Right ventricle myocardium superior (tissue), 1 donor: ENCODE data around the gene GDF2. TPM values are rescaled to one million over a fixed set of nuclear protein-coding genes. Genes with fewer than 3 reads are reported as not detected.

ENCODE experiments used
- ATAC-seq: fragments of 200-7000 bp; cut with Tn5 transposase; one replicate; pipeline ENCODE4 v1.9.1; 2020; ENCODE audit warnings: mild to moderate bottlenecking; ENCODE audit not compliant: poor library complexity
- DNase-seq: peaks from one replicate; pipeline ENCODE4 v3.0.0-alpha.2; 2020
- intact Hi-C: fragments of 100-400 bp; cut with DNase I; formaldehyde crosslinking; loops from one replicate; pipeline ENCODE4 v1.11.2; 2022
- total RNA-seq: library from RNA; stranded (reverse); fragmentation: NEBNext Ultra II Directional; extraction: Animal tissue kit (Norgen Biotek cat#: 25700); gene quantifications from one replicate; pipeline ENCODE4 v1.2.1, GENCODE V29; 2021
- donor health status: DM: no; HTN: yes; CAD: no; lungs with severe emphysema.

Gene GDF2
- total RNA-seq, 1 donor from 2014 or later = not detected

DNA sequence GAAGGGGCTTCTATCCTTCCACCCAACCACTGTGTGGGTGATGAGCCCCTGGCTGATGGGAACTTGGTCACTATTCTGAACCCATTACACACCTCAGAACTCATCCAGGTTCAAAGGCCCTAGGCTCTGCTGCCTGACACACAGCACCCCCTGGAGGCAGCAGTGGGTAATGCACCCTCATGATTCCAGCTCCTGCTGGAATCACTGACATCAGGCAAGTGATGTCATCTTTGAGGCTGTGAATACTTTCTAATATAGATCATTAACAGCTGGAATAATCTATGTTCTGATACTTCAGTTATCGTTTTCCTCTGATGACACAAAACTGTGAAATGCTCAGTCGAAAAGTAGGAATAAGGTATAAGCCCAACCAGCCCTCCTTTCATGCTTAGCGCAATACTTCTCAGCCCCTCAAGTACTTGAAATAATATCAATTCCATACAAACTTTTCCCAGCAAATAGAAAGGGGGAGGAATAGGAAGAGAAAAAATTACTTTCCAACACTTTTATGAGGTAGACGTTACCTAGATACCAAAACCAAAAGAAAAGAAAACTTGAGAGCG, 18.4 kb downstream of the GDF2 start:
- DNase-seq = peak; percentile 65
- intact Hi-C loops = no loop called here
- ATAC-seq = peak; percentile 63

DNA sequence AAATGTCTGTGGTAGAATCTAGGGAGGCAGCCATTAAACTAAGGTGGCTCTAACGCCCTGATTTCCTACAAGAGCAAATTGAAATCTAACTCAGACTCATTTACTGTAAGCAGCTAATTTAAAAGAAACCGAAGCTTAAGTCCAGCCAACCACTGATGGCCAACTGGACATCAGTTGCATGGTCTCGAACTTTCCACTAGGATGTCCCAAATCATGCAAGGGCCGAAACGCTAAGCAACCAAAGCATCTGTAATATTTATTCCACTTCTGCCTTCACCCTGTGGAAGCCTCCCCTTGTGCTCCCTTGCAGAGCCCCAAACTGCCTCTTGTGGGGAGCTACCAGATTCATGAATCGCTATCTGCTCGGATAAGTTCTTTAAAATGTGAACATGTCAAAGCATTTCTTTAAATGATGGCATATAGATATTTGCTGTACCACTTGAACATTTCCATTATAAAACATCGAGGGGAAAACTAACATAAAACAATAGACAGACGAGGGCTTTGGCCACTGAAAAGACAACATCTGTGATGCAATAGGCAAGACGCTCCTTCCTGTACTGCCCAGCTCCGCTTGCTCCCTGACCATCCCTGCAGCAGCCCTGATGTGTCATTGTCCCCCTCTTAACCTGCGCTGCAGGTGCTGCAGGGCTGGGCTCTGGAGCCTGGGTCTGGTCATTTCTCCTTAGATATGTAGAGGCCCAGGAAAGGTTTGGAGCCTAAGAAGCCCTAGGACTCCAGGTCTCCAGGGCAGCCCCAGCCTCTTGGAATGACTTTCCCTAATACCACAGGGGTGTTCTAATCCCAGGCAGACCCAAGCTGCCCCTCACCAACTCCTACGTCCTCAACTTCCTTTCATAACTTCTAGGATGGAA, 23.0 kb downstream of the GDF2 start:
- DNase-seq (no peak), ATAC-seq (no peak)
- intact Hi-C loops = no loop called here

DNA sequence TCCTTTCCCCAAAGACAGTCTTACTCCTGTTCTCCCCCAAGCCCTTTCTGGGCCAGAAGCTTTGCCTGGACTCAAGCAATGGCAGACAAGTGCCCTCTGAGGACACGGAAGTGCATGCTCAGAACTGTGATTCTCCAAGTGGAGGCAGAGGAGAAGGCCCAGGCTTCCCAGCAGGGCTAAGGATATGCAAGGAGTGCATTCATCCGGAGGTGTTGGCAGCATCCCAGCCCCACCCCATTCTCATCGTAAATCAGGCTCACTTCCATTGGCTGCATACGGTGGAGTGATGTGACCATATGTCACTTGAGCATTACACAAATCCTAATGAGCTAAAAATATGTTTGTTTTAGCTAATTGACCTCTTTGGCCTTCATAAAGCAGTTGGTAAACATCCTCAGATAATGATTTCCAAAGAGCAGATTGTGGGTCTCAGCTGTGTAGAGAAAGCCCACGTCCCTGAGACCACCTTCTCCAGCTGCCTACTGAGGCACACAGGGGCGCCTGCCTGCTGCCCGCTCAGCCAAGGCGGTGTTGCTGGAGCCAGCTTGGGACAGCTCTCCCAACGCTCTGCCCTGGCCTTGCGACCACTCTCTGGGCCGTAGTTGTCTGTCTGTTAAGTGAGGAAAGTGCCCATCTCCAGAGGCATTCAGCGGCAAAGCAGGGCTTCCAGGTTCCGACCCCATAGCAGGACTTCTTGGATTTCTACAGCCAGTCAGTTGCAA, 24.5 kb downstream of the GDF2 start:
- ATAC-seq (no peak), DNase-seq (no peak)
- intact Hi-C loops = no loop called here

GRCh38 chr10:47347303-47347675, 25.0 kb downstream of the GDF2 start:
- intact Hi-C loops = no loop called here
- DNase-seq = no peak
- ATAC-seq = no peak

GRCh38 chr10:47348138-47348651, 25.9 kb downstream of the GDF2 start, which contains the start of gene RBP3:
Gene RBP3 (plus strand): TSS chr10:47348363. CDS start chr10:47348485, 122 bp downstream.
- DNase-seq (no peak), ATAC-seq (no peak)
- intact Hi-C loops = no loop called here

DNA sequence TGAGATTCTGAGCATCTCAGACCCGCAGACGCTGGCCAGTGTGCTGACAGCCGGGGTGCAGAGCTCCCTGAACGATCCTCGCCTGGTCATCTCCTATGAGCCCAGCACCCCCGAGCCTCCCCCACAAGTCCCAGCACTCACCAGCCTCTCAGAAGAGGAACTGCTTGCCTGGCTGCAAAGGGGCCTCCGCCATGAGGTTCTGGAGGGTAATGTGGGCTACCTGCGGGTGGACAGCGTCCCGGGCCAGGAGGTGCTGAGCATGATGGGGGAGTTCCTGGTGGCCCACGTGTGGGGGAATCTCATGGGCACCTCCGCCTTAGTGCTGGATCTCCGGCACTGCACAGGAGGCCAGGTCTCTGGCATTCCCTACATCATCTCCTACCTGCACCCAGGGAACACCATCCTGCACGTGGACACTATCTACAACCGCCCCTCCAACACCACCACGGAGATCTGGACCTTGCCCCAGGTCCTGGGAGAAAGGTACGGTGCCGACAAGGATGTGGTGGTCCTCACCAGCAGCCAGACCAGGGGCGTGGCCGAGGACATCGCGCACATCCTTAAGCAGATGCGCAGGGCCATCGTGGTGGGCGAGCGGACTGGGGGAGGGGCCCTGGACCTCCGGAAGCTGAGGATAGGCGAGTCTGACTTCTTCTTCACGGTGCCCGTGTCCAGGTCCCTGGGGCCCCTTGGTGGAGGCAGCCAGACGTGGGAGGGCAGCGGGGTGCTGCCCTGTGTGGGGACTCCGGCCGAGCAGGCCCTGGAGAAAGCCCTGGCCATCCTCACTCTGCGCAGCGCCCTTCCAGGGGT, 26.6 kb downstream of the GDF2 start:
- intact Hi-C loops = no loop called here
- DNase-seq = no peak
- no peak for ATAC-seq

GRCh38 chr10:47349516-47349915, 27.3 kb downstream of the GDF2 start:
- ATAC-seq (no peak), DNase-seq (no peak)
- intact Hi-C loops = no loop called here

DNA sequence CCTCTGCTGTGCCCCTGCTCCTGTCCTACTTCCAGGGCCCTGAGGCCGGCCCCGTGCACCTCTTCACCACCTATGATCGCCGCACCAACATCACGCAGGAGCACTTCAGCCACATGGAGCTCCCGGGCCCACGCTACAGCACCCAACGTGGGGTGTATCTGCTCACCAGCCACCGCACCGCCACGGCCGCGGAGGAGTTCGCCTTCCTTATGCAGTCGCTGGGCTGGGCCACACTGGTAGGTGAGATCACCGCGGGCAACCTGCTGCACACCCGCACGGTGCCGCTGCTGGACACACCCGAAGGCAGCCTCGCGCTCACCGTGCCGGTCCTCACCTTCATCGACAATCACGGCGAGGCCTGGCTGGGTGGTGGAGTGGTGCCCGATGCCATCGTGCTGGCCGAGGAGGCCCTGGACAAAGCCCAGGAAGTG, 27.7 kb downstream of the GDF2 start:
- DNase-seq (no peak), ATAC-seq (no peak)
- intact Hi-C loops = no loop called here

DNA sequence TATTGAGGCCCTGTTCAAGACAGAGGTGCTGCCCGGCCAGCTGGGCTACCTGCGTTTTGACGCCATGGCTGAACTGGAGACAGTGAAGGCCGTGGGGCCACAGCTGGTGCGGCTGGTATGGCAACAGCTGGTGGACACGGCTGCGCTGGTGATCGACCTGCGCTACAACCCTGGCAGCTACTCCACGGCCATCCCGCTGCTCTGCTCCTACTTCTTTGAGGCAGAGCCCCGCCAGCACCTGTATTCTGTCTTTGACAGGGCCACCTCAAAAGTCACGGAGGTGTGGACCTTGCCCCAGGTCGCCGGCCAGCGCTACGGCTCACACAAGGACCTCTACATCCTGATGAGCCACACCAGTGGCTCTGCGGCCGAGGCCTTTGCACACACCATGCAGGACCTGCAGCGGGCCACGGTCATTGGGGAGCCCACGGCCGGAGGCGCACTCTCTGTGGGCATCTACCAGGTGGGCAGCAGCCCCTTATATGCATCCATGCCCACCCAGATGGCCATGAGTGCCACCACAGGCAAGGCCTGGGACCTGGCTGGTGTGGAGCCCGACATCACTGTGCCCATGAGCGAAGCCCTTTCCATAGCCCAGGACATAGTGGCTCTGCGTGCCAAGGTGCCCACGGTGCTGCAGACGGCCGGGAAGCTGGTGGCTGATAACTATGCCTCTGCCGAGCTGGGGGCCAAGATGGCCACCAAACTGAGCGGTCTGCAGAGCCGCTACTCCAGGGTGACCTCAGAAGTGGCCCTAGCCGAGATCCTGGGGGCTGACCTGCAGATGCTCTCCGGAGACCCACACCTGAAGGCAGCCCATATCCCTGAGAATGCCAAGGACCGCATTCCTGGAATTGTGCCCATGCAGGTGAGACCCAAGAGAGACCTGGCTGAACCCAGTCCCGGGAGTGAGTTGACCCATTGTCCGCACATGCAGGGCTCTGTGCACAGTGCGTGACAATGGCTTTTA, 28.7 kb downstream of the GDF2 start:
- no peak for DNase-seq
- intact Hi-C loops = no loop called here

GRCh38 chr10:47351899-47352815, 29.9 kb downstream of the GDF2 start:
- intact Hi-C loops = no loop called here
- no peak for DNase-seq
- no peak for ATAC-seq

More for the DNA sequence above, 28.7 kb downstream of the GDF2 start:
- no peak for ATAC-seq

- intact Hi-C loops = no loop called here
- ATAC-seq (no peak), DNase-seq (no peak)
Measured at GRCh38 chr10:47353351-47353750, 31.1 kb downstream of the GDF2 start.

GRCh38 chr10:47354165-47354564, 31.9 kb downstream of the GDF2 start:
- no peak for ATAC-seq
- intact Hi-C loops = no loop called here
- no peak for DNase-seq

- ATAC-seq = no peak
Measured at GRCh38 chr10:47354900-47355299, 32.6 kb downstream of the GDF2 start.

GRCh38 chr10:47356708-47357107, 34.5 kb downstream of the GDF2 start:
- DNase-seq (no peak), ATAC-seq (no peak)
- intact Hi-C loops = no loop called here

More at GRCh38 chr10:47354900-47355299, 32.6 kb downstream of the GDF2 start:
- DNase-seq = no peak
- intact Hi-C loops = no loop called here

- intact Hi-C loops = no loop called here
- DNase-seq (no peak), ATAC-seq (no peak)
Measured at GRCh38 chr10:47357131-47357582, 34.9 kb downstream of the GDF2 start.

GRCh38 chr10:47357911-47358310, 35.7 kb downstream of the GDF2 start:
- intact Hi-C loops = no loop called here

More at GRCh38 chr10:47357911-47358310, 35.7 kb downstream of the GDF2 start:
- DNase-seq (no peak), ATAC-seq (no peak)
